GM23248 (cell line): ENCODE results near the gene LRFN2.

Experiments
- EZH2 ChIP-seq: fragments of 200-600 bp; sonication (generic); IDR thresholded peaks from 2 replicates; pipeline ENCODE4 v1.6.1; 2018; ENCODE audit warnings: antibody characterized with exemption, mild to moderate bottlenecking; ENCODE audit not compliant: insufficient read depth, poor library complexity, severe bottlenecking
- EZH2phosphoT487 ChIP-seq: fragments of 200-600 bp; sonication (generic); IDR thresholded peaks from 2 replicates; pipeline ENCODE4 v1.6.1; 2018; ENCODE audit warnings: antibody characterized with exemption, moderate library complexity, mild to moderate bottlenecking, low read depth; ENCODE audit not compliant: insufficient read depth

DNA sequence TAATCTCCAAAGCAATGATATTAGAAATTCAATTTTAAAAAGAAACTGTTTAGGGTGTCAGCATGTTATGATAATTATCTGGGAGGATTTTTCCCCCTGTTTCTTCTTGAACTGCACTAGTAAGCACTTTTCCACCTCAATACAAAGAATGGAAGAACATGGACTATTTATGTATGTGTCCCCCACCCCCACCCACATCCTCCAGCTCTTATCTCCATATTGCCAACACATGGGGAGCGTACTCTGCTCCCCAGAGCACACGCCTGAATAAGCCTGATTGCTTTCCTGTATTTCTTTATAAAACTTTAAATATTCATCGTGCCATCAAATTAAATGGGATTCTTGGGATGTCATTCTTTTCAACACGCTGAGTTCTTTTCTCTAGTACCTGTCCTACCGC is 11.4 kb upstream of the LRFN2 start:
- no peak for TF ChIP-seq EZH2
- TF ChIP-seq EZH2phosphoT487, result no peak
